H9 (cell line): ENCODE data around the gene RTP4. TPM values are rescaled to one million over a fixed set of nuclear protein-coding genes. Genes with fewer than 3 reads are reported as not detected.

Experiments
- DNase-seq: peaks from one replicate; pipeline ENCODE4 v3.0.0-alpha.2; 2017
- H2AFZ ChIP-seq: one replicate; pipeline ENCODE4 v1.6.1; 2013; ENCODE audit warnings: mild to moderate bottlenecking, low read length, control low read depth, moderate library complexity
- H2AK5ac ChIP-seq: 2 replicates; pipeline ENCODE4 v1.6.1; 2013; ENCODE audit warnings: low read length, control low read depth, mixed read lengths; ENCODE audit not compliant: insufficient read length
- H2BK120ac ChIP-seq: one replicate; pipeline ENCODE4 v1.6.1; 2013; ENCODE audit warnings: low read depth, mild to moderate bottlenecking, low read length, control low read depth, inconsistent platforms; ENCODE audit not compliant: poor library complexity, severe bottlenecking
- H2BK12ac ChIP-seq: 2 replicates; pipeline ENCODE4 v1.6.1; 2013; ENCODE audit warnings: low read length, control low read depth, mixed read lengths, low read depth; ENCODE audit not compliant: insufficient read length
- H2BK15ac ChIP-seq: 2 replicates; pipeline ENCODE4 v1.6.1; 2013; ENCODE audit warnings: low read depth, low read length, control low read depth
- H2BK20ac ChIP-seq: one replicate; pipeline ENCODE4 v1.6.1; 2013; ENCODE audit warnings: low read depth, mild to moderate bottlenecking, low read length, control low read depth, inconsistent platforms; ENCODE audit not compliant: poor library complexity, severe bottlenecking
- H2BK5ac ChIP-seq: 2 replicates; pipeline ENCODE4 v1.6.1; 2013; ENCODE audit warnings: low read length, control low read depth, mixed read lengths; ENCODE audit not compliant: insufficient read length
- H3K14ac ChIP-seq: 2 replicates; pipeline ENCODE4 v1.6.1; 2013; ENCODE audit warnings: low read length, control low read depth; ENCODE audit not compliant: insufficient read depth
- H3K18ac ChIP-seq: 2 replicates; pipeline ENCODE4 v1.6.1; 2013; ENCODE audit warnings: low read depth, mild to moderate bottlenecking, mixed read lengths, low read length, control low read depth; ENCODE audit not compliant: insufficient read length
- H3K23ac ChIP-seq: 2 replicates; pipeline ENCODE4 v1.6.1; 2013; ENCODE audit warnings: low read length, control low read depth, mixed read lengths, low read depth; ENCODE audit not compliant: insufficient read length
- H3K23me2 ChIP-seq: 2 replicates; pipeline ENCODE4 v1.6.1; 2013; ENCODE audit warnings: low read depth, mild to moderate bottlenecking, mixed read lengths, low read length, control low read depth; ENCODE audit not compliant: insufficient read length, poor library complexity, severe bottlenecking
- H3K27ac ChIP-seq: 2 replicates; pipeline ENCODE4 v1.5.1; 2013; ENCODE audit warnings: low read length, control low read depth, mixed read lengths, low read depth; ENCODE audit not compliant: insufficient read length
- H3K27me3 ChIP-seq: 2 replicates; pipeline ENCODE4 v1.6.1; 2013; ENCODE audit warnings: low read length, control low read depth, inconsistent platforms; ENCODE audit not compliant: insufficient read depth
- H3K4ac ChIP-seq: 2 replicates; pipeline ENCODE4 v1.6.1; 2013; ENCODE audit warnings: low read depth, mild to moderate bottlenecking, control low read depth, inconsistent platforms, low read length, moderate library complexity
- H3K4me1 ChIP-seq: 2 replicates; pipeline ENCODE4 v1.6.1; 2013; ENCODE audit warnings: low read length, control low read depth, inconsistent platforms; ENCODE audit not compliant: insufficient read depth
- H3K4me2 ChIP-seq: 2 replicates; pipeline ENCODE4 v1.6.1; 2013; ENCODE audit warnings: low read length, control low read depth, mixed read lengths; ENCODE audit not compliant: insufficient read length, insufficient read depth
- H3K56ac ChIP-seq: 2 replicates; pipeline ENCODE4 v1.6.1; 2013; ENCODE audit warnings: low read depth, mild to moderate bottlenecking, mixed read lengths, low read length, control low read depth; ENCODE audit not compliant: insufficient read length
- H3K79me1 ChIP-seq: 2 replicates; pipeline ENCODE4 v1.6.1; 2013; ENCODE audit warnings: low read depth, mild to moderate bottlenecking, moderate library complexity, low read length, control low read depth, inconsistent platforms; ENCODE audit not compliant: insufficient read depth, poor library complexity, severe bottlenecking
- H3K79me2 ChIP-seq: 2 replicates; pipeline ENCODE4 v1.6.1; 2013; ENCODE audit warnings: low read length, control low read depth, inconsistent platforms; ENCODE audit not compliant: insufficient read depth
- H3K9ac ChIP-seq: 2 replicates; pipeline ENCODE4 v1.6.1; 2013; ENCODE audit warnings: low read length, control low read depth, mixed read lengths; ENCODE audit not compliant: insufficient read length; ENCODE audit errors: extremely low read depth
- H3K9me3 ChIP-seq: one replicate; pipeline ENCODE4 v1.6.1; 2013; ENCODE audit warnings: low read depth, low read length, inconsistent platforms; ENCODE audit not compliant: control insufficient read depth
- H3T11ph ChIP-seq: one replicate; pipeline ENCODE4 v1.6.1; 2013; ENCODE audit warnings: mild to moderate bottlenecking, low read length, control low read depth, inconsistent platforms
- H4K20me1 ChIP-seq: one replicate; pipeline ENCODE4 v1.6.1; 2013; ENCODE audit not compliant: control insufficient read depth, insufficient read length, insufficient read depth
- H4K5ac ChIP-seq: 2 replicates; pipeline ENCODE4 v1.6.1; 2013; ENCODE audit warnings: low read depth, mild to moderate bottlenecking, mixed read lengths, low read length, control low read depth; ENCODE audit not compliant: insufficient read length
- H4K8ac ChIP-seq: replicated peaks from 2 replicates; pipeline ENCODE4 v1.6.1; 2013; ENCODE audit warnings: low read length, control low read depth, mixed read lengths, low read depth; ENCODE audit not compliant: insufficient read length
- H4K91ac ChIP-seq: 2 replicates; pipeline ENCODE4 v1.6.1; 2013; ENCODE audit warnings: low read depth, mild to moderate bottlenecking, moderate library complexity, mixed read lengths, low read length, control low read depth; ENCODE audit not compliant: insufficient read length
- H3K27ac Mint-ChIP-seq, 3 experiments: 2 replicates in 2 of 3; 3 replicates in 1 of 3; pipeline ENCODE4 v1.8.0; 2020 to 2021; ENCODE audit warnings: mixed read lengths in 3 of 3, mild to moderate bottlenecking in 1 of 3, moderate library complexity in 1 of 3
- H3K27me3 Mint-ChIP-seq: 2 replicates; pipeline ENCODE4 v1.8.0; 2021; ENCODE audit warnings: low read depth, mild to moderate bottlenecking, moderate library complexity, mixed read lengths
- H3K36me3 Mint-ChIP-seq, 3 experiments: 2 replicates in 2 of 3; 3 replicates in 1 of 3; pipeline ENCODE4 v1.8.0; 2020 to 2021; ENCODE audit warnings: low read depth in 3 of 3, mixed read lengths in 3 of 3; ENCODE audit not compliant: insufficient read depth in 1 of 3
- H3K4me1 Mint-ChIP-seq, 2 experiments: 2 replicates each; pipeline ENCODE4 v1.8.0; 2020; ENCODE audit warnings: mixed read lengths in 2 of 2
- H3K4me3 Mint-ChIP-seq, 2 experiments: 2 replicates in 1 of 2; 3 replicates in 1 of 2; pipeline ENCODE4 v1.8.0; 2020 to 2021; ENCODE audit warnings: mild to moderate bottlenecking in 2 of 2, mixed read lengths in 2 of 2, moderate library complexity in 1 of 2
- H3K9me3 Mint-ChIP-seq, 2 experiments: 2 replicates in 1 of 2; 3 replicates in 1 of 2; pipeline ENCODE4 v1.8.0; 2020; ENCODE audit warnings: mild to moderate bottlenecking in 2 of 2, mixed read lengths in 2 of 2, moderate library complexity in 1 of 2
- CTCF ChIP-seq: fragments of 200-600 bp; sonication (generic); conservative IDR thresholded peaks from 3 replicates; pipeline ENCODE4 v1.8.0; 2021; ENCODE audit warnings: antibody characterized with exemption, mild to moderate bottlenecking
- WGBS: extraction: QIAGEN DNeasy Blood & Tissue Kit; methylation state at CpG from one replicate; pipeline ENCODE4 v1.1.7; 2013; ENCODE audit warnings: missing lambda C conversion rate, low lambda C conversion rate, mixed read lengths; ENCODE audit not compliant: insufficient read length; ENCODE audit errors: extremely low coverage; 5-methylcytosine and 5-hydroxymethylcytosine counted together
- total RNA-seq: library from RNA; stranded (reverse); gene quantifications from 2 replicates; pipeline ENCODE4 v1.2.1, GENCODE V29; 2021

RTP4 gene
- total RNA-seq, 1 experiment from 2014 or later, result not detected

- no peak overlapping the region for H2BK20ac ChIP-seq
- no peak overlapping the region for H2AFZ ChIP-seq
Observed at GRCh38 chr3:187323091-187323490, 45.1 kb upstream of the RTP4 start.

More at GRCh38 chr3:187323091-187323490, 45.1 kb upstream of the RTP4 start:
- H2BK5ac ChIP-seq, result no peak overlapping the region
- H3K4me2 ChIP-seq, result no peak overlapping the region
- no peaks in the 10 kb centered on the region for H3K79me2 ChIP-seq
- H3K4ac ChIP-seq, result no peak overlapping the region
- Mint-ChIP-seq H3K4me3 (no peak overlapping the region), H3K36me3 (no peaks in the 10 kb centered on the region; a peak in 1 of 7 replicates), H3K27ac (no peak overlapping the region), H3K4me1 (peaks cover 9 to 19% of the 10 kb centered on the region in 2 experiments), H3K27me3 (no peaks in the 10 kb centered on the region), H3K9me3 (no peaks in the 10 kb centered on the region)
- peaks cover 4% of the 10 kb centered on the region; the same call in 1 of the 2 replicates for H3K4me1 ChIP-seq
- H3K79me1 ChIP-seq, result no peaks in the 10 kb centered on the region
- H4K5ac ChIP-seq, result no peak overlapping the region
- H3K27ac ChIP-seq, result no peak overlapping the region
- no peaks in the 10 kb centered on the region for H3K23me2 ChIP-seq
- no peak overlapping the region for H3K18ac ChIP-seq
- no peak overlapping the region for H2BK15ac ChIP-seq
- H3K14ac ChIP-seq, result no peak overlapping the region
- H2BK120ac ChIP-seq, result no peak overlapping the region
- H3K23ac ChIP-seq, result no peak overlapping the region
- no peak overlapping the region for H4K91ac ChIP-seq
- H3K9me3 ChIP-seq, result no peaks in the 10 kb centered on the region
- no peaks in the 10 kb centered on the region for H3K27me3 ChIP-seq
- H2BK12ac ChIP-seq, result no peak overlapping the region
- no peak overlapping the region for H3T11ph ChIP-seq
- H4K20me1 ChIP-seq, result no peaks in the 10 kb centered on the region
- no peak overlapping the region for H4K8ac ChIP-seq
- no peak overlapping the region for H2AK5ac ChIP-seq
- H3K9ac ChIP-seq, result no peak overlapping the region
- no peak for DNase-seq
- no CpG with 5 or more reads among the region's 3 CpGs for WGBS
- no peak for TF ChIP-seq CTCF
- H3K56ac ChIP-seq, result no peak overlapping the region
